Gastrocnemius medialis (tissue), 4 donors: ENCODE data around the gene SREK1IP1. TPM values are rescaled to one million over a fixed set of nuclear protein-coding genes. Genes with fewer than 3 reads are reported as not detected.

Experiments
- ATAC-seq, 2 donors: fragments of 150-250 bp; one replicate each; pipeline ENCODE4 v1.9.1; 2016
- DNase-seq, 2 donors: peaks; one replicate each; pipeline ENCODE4 v3.0.0-alpha.2; 2019
- H3K27ac ChIP-seq, 4 donors: fragments of 200-600 bp; sonication (generic); 1 replicate in 1 of 4; 2 replicates in 3 of 4; pipeline ENCODE4 v1.5.1; 2016 to 2018; ENCODE audit warnings: mild to moderate bottlenecking in 2 of 4, moderate library complexity in 1 of 4
- H3K27me3 ChIP-seq, 3 donors: fragments of 200-600 bp; sonication (generic) in 2 of 3; 1 replicate in 1 of 3; 2 replicates in 2 of 3; pipeline versions ENCODE4 v1.5.1 to v1.6.0; 2016 to 2019; ENCODE audit warnings: mild to moderate bottlenecking in 1 of 3, moderate library complexity in 1 of 3
- H3K36me3 ChIP-seq, 2 donors: fragments of 200-600 bp; sonication (generic) in 1 of 2; one replicate each; pipeline ENCODE4 v1.5.1; 2017 to 2018
- H3K4me1 ChIP-seq, 2 donors: fragments of 200-600 bp; sonication (generic) in 1 of 2; one replicate each; pipeline ENCODE4 v1.5.1; 2016 to 2017; ENCODE audit warnings: mild to moderate bottlenecking in 2 of 2
- H3K4me3 ChIP-seq, 4 donors: fragments of 200-600 bp; sonication (generic) in 3 of 4; 1 replicate in 1 of 4; 2 replicates in 3 of 4; pipeline ENCODE4 v1.5.1; 2016 to 2019; ENCODE audit warnings: mild to moderate bottlenecking in 2 of 4
- H3K9me3 ChIP-seq, 3 donors: fragments of 200-600 bp; sonication (generic) in 2 of 3; 1 replicate in 1 of 3; 2 replicates in 2 of 3; pipeline ENCODE4 v1.5.1; 2016 to 2019
- CTCF ChIP-seq, 5 experiments: fragments of 450-650 bp in 3 of 5; fragments of 200-600 bp in 2 of 5; sonication (generic) in 2 of 5; IDR thresholded peaks in 4 of 5; conservative IDR thresholded peaks in 1 of 5; 1 replicate in 4 of 5; 2 replicates in 1 of 5; pipeline ENCODE4 v1.5.1; 2016 to 2019; ENCODE audit warnings: antibody characterized with exemption in 5 of 5, mild to moderate bottlenecking in 3 of 5, moderate library complexity in 3 of 5
- POLR2A ChIP-seq, 2 donors: fragments of 450-650 bp; IDR thresholded peaks; one replicate each; pipeline ENCODE4 v1.6.1; 2017; ENCODE audit warnings: antibody characterized with exemption in 2 of 2, mild to moderate bottlenecking in 2 of 2, moderate library complexity in 2 of 2
- in situ Hi-C, 4 donors: fragments of 200-750 bp; cut with MboI; loops; one replicate each; pipeline versions ENCODE4 v1.15.0 to v1.8.0; 2017; ENCODE audit warnings: low sequenced_read_pairs in 4 of 4
- intact Hi-C: fragments of 100-400 bp; cut with DNase I; formaldehyde crosslinking; loops from one replicate; pipeline ENCODE4 v1.15.1; 2023; ENCODE audit warnings: low total_unique reads
- total RNA-seq, 4 donors: library from RNA; depleted of rRNA; stranded (reverse); fragments of >200 nt; gene quantifications; one replicate each; pipeline versions ENCODE4 v1.1.0 to v1.2.3, GENCODE V29; 2016

SREK1IP1 gene
- total RNA-seq, 4 donors from 2014 or later: 2.7 to 7.0 (median 3.9) TPM

GRCh38 chr5:64765804-64766504 is 2.5 kb downstream of the SREK1IP1 start:
- in situ Hi-C loops: no loop called here
- H3K36me3 ChIP-seq: no peaks in the 10 kb centered on the region
- ATAC-seq (no peak), DNase-seq (no peak)
- TF ChIP-seq CTCF (IDR thresholded peaks at IDR 0.05 in 4 of 5, conservative IDR thresholded peaks at IDR 0.05 in 1 of 5) (no peak), POLR2A (IDR thresholded peaks at IDR 0.05) (no peak)
- H3K4me3 ChIP-seq: no peak overlapping the region
- no peaks in the 10 kb centered on the region for H3K9me3 ChIP-seq
- no peak overlapping the region for H3K27ac ChIP-seq
- intact Hi-C loops: loop anchor here (5.0 kb wide), 1 partner anchor 129 kb away; no protein-coding TSS in a partner anchor
- peaks cover 26 to 50% of the 10 kb centered on the region in 2 donors for H3K4me1 ChIP-seq
- no peaks in the 10 kb centered on the region for H3K27me3 ChIP-seq

GRCh38 chr5:64763948-64764503 is 4.5 kb downstream of the SREK1IP1 start:
- Histone ChIP-seq H3K36me3 (no peaks in the 10 kb centered on the region), H3K4me1 (peaks cover 19 to 33% of the 10 kb centered on the region in 2 donors), H3K9me3 (no peaks in the 10 kb centered on the region), H3K27ac (no peak overlapping the region), H3K27me3 (no peaks in the 10 kb centered on the region), H3K4me3 (no peak overlapping the region)
- no peak for DNase-seq
- intact Hi-C loops: no loop called here
- ATAC-seq: no peak
- in situ Hi-C loops: no loop called here
- TF ChIP-seq POLR2A (IDR thresholded peaks at IDR 0.05) (no peak), CTCF (IDR thresholded peaks at IDR 0.05 in 4 of 5, conservative IDR thresholded peaks at IDR 0.05 in 1 of 5) (no peak)

GRCh38 chr5:64759960-64760660 is 8.4 kb downstream of the SREK1IP1 start:
- ATAC-seq (no peak), DNase-seq (no peak)
- TF ChIP-seq CTCF (IDR thresholded peaks at IDR 0.05 in 4 of 5, conservative IDR thresholded peaks at IDR 0.05 in 1 of 5) (no peak), POLR2A (IDR thresholded peaks at IDR 0.05) (no peak)
- Histone ChIP-seq H3K27me3 (no peaks in the 10 kb centered on the region), H3K36me3 (no peaks in the 10 kb centered on the region), H3K9me3 (no peaks in the 10 kb centered on the region), H3K4me3 (no peak overlapping the region), H3K27ac (no peak overlapping the region), H3K4me1 (peaks cover 4 to 14% of the 10 kb centered on the region in 2 donors)
- in situ Hi-C loops: no loop called here
- intact Hi-C loops: no loop called here

GRCh38 chr5:64758901-64759300 is 9.6 kb downstream of the SREK1IP1 start:
- Histone ChIP-seq H3K4me1 (peaks cover 0 to 14% of the 10 kb centered on the region in 2 donors), H3K36me3 (no peaks in the 10 kb centered on the region), H3K27me3 (no peaks in the 10 kb centered on the region), H3K9me3 (no peaks in the 10 kb centered on the region), H3K4me3 (no peak overlapping the region), H3K27ac (no peak overlapping the region)
- in situ Hi-C loops (no loop called here), intact Hi-C loops (no loop called here)
- ATAC-seq (no peak), DNase-seq (no peak)
- TF ChIP-seq CTCF (IDR thresholded peaks at IDR 0.05 in 4 of 5, conservative IDR thresholded peaks at IDR 0.05 in 1 of 5) (no peak), POLR2A (IDR thresholded peaks at IDR 0.05) (no peak)
